Gastrocnemius medialis (tissue), 4 donors: ENCODE results near the gene ZNF658.
"Not testable (repeated sequence)": the region's sequence is repeated elsewhere in the genome, so short reads cannot be mapped to it uniquely, and the experiment has no call there.

Experiments
- POLR2A ChIP-seq, 2 donors: fragments of 450-650 bp; IDR thresholded peaks; one replicate each; pipeline ENCODE4 v1.6.1; 2017; ENCODE audit warnings: antibody characterized with exemption in 2 of 2, mild to moderate bottlenecking in 2 of 2, moderate library complexity in 2 of 2
- TF ChIP-seq, protein P1 (sequence below), 5 experiments: fragments of 450-650 bp in 3 of 5; fragments of 200-600 bp in 2 of 5; sonication (generic) in 2 of 5; IDR thresholded peaks in 4 of 5; conservative IDR thresholded peaks in 1 of 5; 1 replicate in 4 of 5; 2 replicates in 1 of 5; pipeline ENCODE4 v1.5.1; 2016 to 2019; ENCODE audit warnings: antibody characterized with exemption in 5 of 5, mild to moderate bottlenecking in 3 of 5, moderate library complexity in 3 of 5

DNA sequence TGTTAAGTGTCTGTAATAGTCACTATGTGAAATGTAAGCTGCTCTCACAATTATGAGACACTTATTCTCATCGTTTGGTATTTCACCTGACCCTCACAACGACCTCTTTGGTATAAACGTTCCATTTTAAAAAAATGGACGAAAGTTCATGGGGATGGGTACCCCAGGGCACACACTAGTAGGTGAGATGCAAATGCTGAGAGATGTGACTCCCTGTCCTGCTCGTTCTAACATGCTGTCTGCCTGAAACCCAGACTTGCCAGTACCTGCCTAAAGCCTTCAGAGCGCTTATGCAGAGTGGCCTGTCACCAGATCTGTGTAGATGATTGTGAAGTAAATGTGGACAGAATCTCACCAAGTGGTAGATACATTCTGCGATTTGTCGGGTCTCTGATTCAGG, 616 bp downstream of the ZNF658 start:
- not testable (repeated sequence) for TF ChIP-seq POLR2A (IDR thresholded peaks at IDR 0.05)
- TF ChIP-seq, protein P1, sequence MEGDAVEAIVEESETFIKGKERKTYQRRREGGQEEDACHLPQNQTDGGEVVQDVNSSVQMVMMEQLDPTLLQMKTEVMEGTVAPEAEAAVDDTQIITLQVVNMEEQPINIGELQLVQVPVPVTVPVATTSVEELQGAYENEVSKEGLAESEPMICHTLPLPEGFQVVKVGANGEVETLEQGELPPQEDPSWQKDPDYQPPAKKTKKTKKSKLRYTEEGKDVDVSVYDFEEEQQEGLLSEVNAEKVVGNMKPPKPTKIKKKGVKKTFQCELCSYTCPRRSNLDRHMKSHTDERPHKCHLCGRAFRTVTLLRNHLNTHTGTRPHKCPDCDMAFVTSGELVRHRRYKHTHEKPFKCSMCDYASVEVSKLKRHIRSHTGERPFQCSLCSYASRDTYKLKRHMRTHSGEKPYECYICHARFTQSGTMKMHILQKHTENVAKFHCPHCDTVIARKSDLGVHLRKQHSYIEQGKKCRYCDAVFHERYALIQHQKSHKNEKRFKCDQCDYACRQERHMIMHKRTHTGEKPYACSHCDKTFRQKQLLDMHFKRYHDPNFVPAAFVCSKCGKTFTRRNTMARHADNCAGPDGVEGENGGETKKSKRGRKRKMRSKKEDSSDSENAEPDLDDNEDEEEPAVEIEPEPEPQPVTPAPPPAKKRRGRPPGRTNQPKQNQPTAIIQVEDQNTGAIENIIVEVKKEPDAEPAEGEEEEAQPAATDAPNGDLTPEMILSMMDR (IDR thresholded peaks at IDR 0.05 in 4 of 5, conservative IDR thresholded peaks at IDR 0.05 in 1 of 5), result not testable (repeated sequence)
